ENCODE data around the gene ULBP1.
A peak's percentile ranks its signal among the peaks of the same experiment; 100 is the strongest.
"Not testable (repeated sequence)": the region's sequence is repeated elsewhere in the genome, so short reads cannot be mapped to it uniquely, and the experiment has no call there.

The ULBP1 gene

GRCh38 chr6:149953934-149954327 lies 9.8 kb upstream of the ULBP1 start:
- DNase-seq (ENCODE audit: low spot score), result not testable (repeated sequence)

GRCh38 chr6:149954328-149954983 lies 9.3 kb upstream of the ULBP1 start:
- not testable (repeated sequence) for DNase-seq (ENCODE audit: low spot score)

- DNase-seq (ENCODE audit: low spot score), result not testable (repeated sequence)
Measured at GRCh38 chr6:149954984-149955653, 8.6 kb upstream of the ULBP1 start.

- not testable (repeated sequence) for DNase-seq (ENCODE audit: low spot score)
Measured at GRCh38 chr6:149955654-149956317, 8.0 kb upstream of the ULBP1 start.

- not testable (repeated sequence) for DNase-seq (ENCODE audit: low spot score)
Measured at GRCh38 chr6:149958124-149958523, 5.6 kb upstream of the ULBP1 start.

- DNase-seq (ENCODE audit: low spot score), result not testable (repeated sequence)
Measured at GRCh38 chr6:149959806-149960205, 3.9 kb upstream of the ULBP1 start.

- no peak for DNase-seq (ENCODE audit: low spot score)
Measured at GRCh38 chr6:149960488-149960887, 3.3 kb upstream of the ULBP1 start.

GRCh38 chr6:149961728-149962425 lies 1.9 kb upstream of the ULBP1 start:
- DNase-seq (ENCODE audit: low spot score), result no peak

- no peak for DNase-seq (ENCODE audit: low spot score)
Measured at GRCh38 chr6:149962461-149963211, 1.1 kb upstream of the ULBP1 start.

- peak; percentile 50 for DNase-seq (ENCODE audit: low spot score)
Measured at GRCh38 chr6:149963212-149963461, 606 bp upstream of the ULBP1 start.

GRCh38 chr6:149964308-149965193 lies 808 bp downstream of the ULBP1 start:
- DNase-seq (ENCODE audit: low spot score), result no peak

- DNase-seq (ENCODE audit: low spot score), result no peak
Measured at GRCh38 chr6:149965194-149966020, 1.7 kb downstream of the ULBP1 start.

GRCh38 chr6:149966319-149966718 lies 2.6 kb downstream of the ULBP1 start:
- not testable (repeated sequence) for DNase-seq (ENCODE audit: low spot score)

- DNase-seq (ENCODE audit: low spot score), result no peak
Measured at GRCh38 chr6:149967591-149967990, 3.8 kb downstream of the ULBP1 start.

GRCh38 chr6:149967999-149968398 lies 4.3 kb downstream of the ULBP1 start:
- not testable (repeated sequence) for DNase-seq (ENCODE audit: low spot score)

GRCh38 chr6:149968909-149969308 lies 5.2 kb downstream of the ULBP1 start:
- DNase-seq (ENCODE audit: low spot score), result not testable (repeated sequence)

GRCh38 chr6:149969635-149970034 lies 5.9 kb downstream of the ULBP1 start:
- no peak for DNase-seq (ENCODE audit: low spot score)

- not testable (repeated sequence) for DNase-seq (ENCODE audit: low spot score)
Measured at GRCh38 chr6:149974394-149974793, 10.7 kb downstream of the ULBP1 start.

- no peak for DNase-seq (ENCODE audit: low spot score)
Measured at GRCh38 chr6:149974825-149975224, 11.1 kb downstream of the ULBP1 start.

- DNase-seq (ENCODE audit: low spot score), result no peak
Measured at GRCh38 chr6:149975400-149975799, 11.7 kb downstream of the ULBP1 start.

All from activated CD4-positive, alpha-beta T cell treated with anti-CD3 and anti-CD28 coated beads, Interleukin-2, Interleukin-4, amounts not matched to agents 100 ng/mL and 50 ng/mL, durations not matched to agents 16 hours and 8 hours (primary cell).